Caco-2 (cell line): ENCODE measurements around the gene SLC27A5. TPM values are rescaled to one million over a fixed set of nuclear protein-coding genes. Genes with fewer than 3 reads are reported as not detected.
A peak's percentile ranks its signal among the peaks of the same experiment; 100 is the strongest.

Experiments
- BruUV-seq: library from RNA; stranded (reverse); fragments of 400-500 nt; replicated peaks from 2 replicates; lab custom pipeline; 2021; lab: Mats Ljungman, UMichigan
- CTCF ChIA-PET: fragments of 300-600 bp; sonication (Branson Sonifier 250); formaldehyde crosslinking; loops from one replicate; lab custom pipeline; 2022; ENCODE audit warnings: antibody characterized with exemption; lab: Charles Lee
- POLR2A ChIA-PET: fragments of 300-600 bp; sonication (Branson Sonifier 250); formaldehyde crosslinking; loops from one replicate; lab custom pipeline; 2022; ENCODE audit warnings: antibody characterized with exemption; lab: Charles Lee
- DNase-seq, 2 experiments: peaks; one replicate each; pipeline versions ENCODE4 v3.0.0 to v3.0.0-alpha.2; 2020 to 2022
- H3K27me3 ChIP-seq: replicated peaks from 2 replicates; pipeline ENCODE4 v1.6.0; 2011; ENCODE audit warnings: low read length; ENCODE audit not compliant: control insufficient read depth, insufficient read depth
- H3K36me3 ChIP-seq: 2 replicates; pipeline ENCODE4 v1.5.1; 2011; ENCODE audit warnings: low read length; ENCODE audit not compliant: control insufficient read depth, insufficient read depth
- H3K4me1 ChIP-seq: fragments of 250-450 bp; sonication (Bioruptor Pico); 2 replicates; pipeline ENCODE4 v1.5.1; 2020; ENCODE audit warnings: mild to moderate bottlenecking
- H3K4me3 ChIP-seq: 2 replicates; pipeline ENCODE4 v1.5.1; 2011; ENCODE audit warnings: low read depth, mild to moderate bottlenecking, control low read depth, low read length
- H3K9me3 ChIP-seq: fragments of 250-450 bp; sonication (Bioruptor Pico); 2 replicates; pipeline ENCODE4 v1.5.1; 2020; ENCODE audit warnings: mild to moderate bottlenecking, moderate library complexity
- H3K27ac Mint-ChIP-seq: one replicate; pipeline ENCODE4 v1.8.0; 2022; ENCODE audit warnings: mixed read lengths; ENCODE audit not compliant: unreplicated experiment
- H3K27me3 Mint-ChIP-seq: one replicate; pipeline ENCODE4 v1.8.0; 2022; ENCODE audit warnings: mixed read lengths; ENCODE audit not compliant: insufficient read depth, unreplicated experiment
- H3K36me3 Mint-ChIP-seq: one replicate; pipeline ENCODE4 v1.8.0; 2022; ENCODE audit warnings: mild to moderate bottlenecking, mixed read lengths; ENCODE audit not compliant: insufficient read depth, unreplicated experiment
- H3K4me1 Mint-ChIP-seq: one replicate; pipeline ENCODE4 v1.8.0; 2022; ENCODE audit warnings: low read depth, mixed read lengths; ENCODE audit not compliant: unreplicated experiment
- H3K4me3 Mint-ChIP-seq: one replicate; pipeline ENCODE4 v1.8.0; 2022; ENCODE audit warnings: mild to moderate bottlenecking, moderate library complexity, mixed read lengths; ENCODE audit not compliant: unreplicated experiment
- H3K9me3 Mint-ChIP-seq: one replicate; pipeline ENCODE4 v1.8.0; 2022; ENCODE audit warnings: mixed read lengths; ENCODE audit not compliant: unreplicated experiment
- CTCF ChIP-seq, 2 experiments: fragments of 200-600 bp in 1 of 2; IDR thresholded peaks; 1 replicate in 1 of 2; 2 replicates in 1 of 2; pipeline versions ENCODE4 v1.5.1 to v1.8.0; 2011 to 2022; ENCODE audit warnings: antibody characterized with exemption in 1 of 2, control low read depth in 1 of 2, inconsistent platforms in 1 of 2, low read depth in 1 of 2, low read length in 1 of 2, mild to moderate bottlenecking in 1 of 2, moderate library complexity in 1 of 2; ENCODE audit not compliant: insufficient read depth in 1 of 2, severe bottlenecking in 1 of 2, unreplicated experiment in 1 of 2
- intact Hi-C: fragments of 100-400 bp; cut with micrococcal nuclease; formaldehyde crosslinking; loops from one replicate; pipeline ENCODE4 v1.10.0; 2022; ENCODE audit not compliant: unreplicated experiment
- total RNA-seq: library from RNA; stranded (reverse); gene quantifications from 2 replicates; pipeline ENCODE4 v1.2.3, GENCODE V29; 2022

The SLC27A5 gene
- total RNA-seq, 1 experiment from 2014 or later, result 10.3 TPM

DNA sequence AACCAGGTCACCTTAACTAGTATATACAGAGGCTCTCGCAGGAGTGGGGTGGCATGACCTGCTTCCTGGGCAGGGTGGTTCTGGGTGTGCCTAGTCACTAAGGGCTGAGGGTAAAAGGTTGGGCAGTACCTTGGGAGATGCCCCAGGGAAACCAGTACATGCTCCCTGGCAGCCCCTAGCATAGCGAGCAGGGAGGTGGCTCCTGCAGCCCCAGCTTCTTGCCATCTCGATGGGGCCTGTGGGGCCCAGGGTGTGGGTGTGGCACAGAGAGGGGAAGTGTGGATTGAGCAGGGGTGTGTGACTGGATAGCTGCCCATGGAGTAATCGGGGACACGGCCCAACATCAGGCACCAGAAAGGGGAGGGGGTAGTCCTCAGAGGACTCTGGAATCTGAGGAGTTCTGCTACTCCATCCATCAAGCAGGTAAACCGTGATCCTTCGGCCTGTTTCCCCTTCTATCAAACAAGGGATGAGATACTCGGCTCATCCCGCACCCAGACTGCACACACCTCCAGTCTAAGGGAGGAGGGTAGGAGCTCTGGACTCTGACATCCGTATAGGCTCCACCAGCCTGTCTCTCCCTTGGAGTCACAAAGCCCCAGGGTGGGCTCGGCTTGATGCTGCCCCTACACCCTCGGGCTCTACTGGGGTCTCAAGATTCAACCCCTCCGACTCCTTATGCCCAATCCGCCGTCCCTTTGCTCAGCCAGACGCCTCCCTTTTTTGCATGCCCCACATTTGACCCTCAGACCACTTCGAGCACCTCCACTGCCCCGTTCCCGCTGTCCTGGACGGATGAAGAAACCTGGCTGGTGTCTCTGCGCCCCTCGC is 6.7 kb upstream of the SLC27A5 start:
- H3K4me1 Mint-ChIP-seq, result peaks cover 20% of the 10 kb centered on the region

GRCh38 chr19:58516964-58517833 is 5.4 kb upstream of the SLC27A5 start:
- H3K36me3 Mint-ChIP-seq, result peaks cover 52% of the 10 kb centered on the region
- intact Hi-C loops, result no loop called here
- peaks cover 23% of the 10 kb centered on the region for H3K4me1 Mint-ChIP-seq
- no peak overlapping the region for H3K4me3 Mint-ChIP-seq
- no peaks in the 10 kb centered on the region for H3K9me3 Mint-ChIP-seq
- BruUV-seq, result no TSS peak
- TF ChIP-seq CTCF (IDR thresholded peaks at IDR 0.05; ENCODE audit: insufficient read depth in 1 of 2, low read depth in 1 of 2, low read length in 1 of 2, severe bottlenecking in 1 of 2, unreplicated experiment in 1 of 2), result no peak
- Histone ChIP-seq H3K36me3 (peaks cover 3% of the 10 kb centered on the region; the same call in 1 of the 2 replicates), H3K27me3 (no peaks in the 10 kb centered on the region), H3K9me3 (no peaks in the 10 kb centered on the region), H3K4me1 (peaks cover 13% of the 10 kb centered on the region), H3K4me3 (no peak overlapping the region)
- no peaks in the 10 kb centered on the region for H3K27me3 Mint-ChIP-seq
- no peak overlapping the region for H3K27ac Mint-ChIP-seq
- ChIA-PET CTCF (no interaction called here), POLR2A (no interaction called here)
- no peak for DNase-seq

More for the DNA sequence above, 6.7 kb upstream of the SLC27A5 start:
- Histone ChIP-seq H3K9me3 (no peaks in the 10 kb centered on the region), H3K36me3 (peaks cover 3% of the 10 kb centered on the region; the same call in 1 of the 2 replicates), H3K4me3 (peak overlapping the region; percentile 55), H3K27me3 (no peaks in the 10 kb centered on the region), H3K4me1 (peaks cover 13% of the 10 kb centered on the region)
- intact Hi-C loops, result loop anchor here (1.0 to 2.0 kb wide), 8 partner anchors 19 to 190 kb away; partner anchors contain the start of genes RPS5, TRIM28, UBE2M and ZNF324
- ChIA-PET POLR2A (interaction anchor here (0.6 to 2.2 kb wide), 2 partner anchors 25 to 279 kb away, joined by 4 to 37 read pairs; partner anchors contain the start of gene TRIM28), CTCF (interaction anchor here (0.9 to 2.2 kb wide), 10 partner anchors 14 to 156 kb away, joined by 3 to 22 read pairs (median 4); partner anchors contain the start of genes CHMP2A, TRIM28, ZNF324B and ZNF497)
- Mint-ChIP-seq H3K4me3 (peak overlapping the region; percentile 85), H3K27me3 (no peaks in the 10 kb centered on the region), H3K27ac (peak overlapping the region; percentile 85), H3K36me3 (peaks cover 44% of the 10 kb centered on the region), H3K9me3 (no peaks in the 10 kb centered on the region)
- no peak for TF ChIP-seq CTCF (IDR thresholded peaks at IDR 0.05; ENCODE audit: insufficient read depth in 1 of 2, low read depth in 1 of 2, low read length in 1 of 2, severe bottlenecking in 1 of 2, unreplicated experiment in 1 of 2)
- BruUV-seq, result no TSS peak
- DNase-seq, result no peak
